Heart left ventricle (tissue), 16 donors: ENCODE data around the gene GPRC5A. TPM values are rescaled to one million over a fixed set of nuclear protein-coding genes. Genes with fewer than 3 reads are reported as not detected.

Experiments used
- ATAC-seq, 4 donors: fragments of 200-7000 bp; cut with Tn5 transposase; one replicate each; pipeline ENCODE4 v1.9.1; 2020 to 2022; ENCODE audit warnings: moderate library complexity in 4 of 4, mild to moderate bottlenecking in 3 of 4, moderate number of reproducible peaks in 1 of 4
- DNase-seq, 5 donors: peaks; one replicate each; pipeline ENCODE4 v3.0.0-alpha.2; 2020
- H3K27ac ChIP-seq, 12 donors: fragments of 200-600 bp; sonication (generic) in 4 of 12; one replicate each; pipeline versions ENCODE4 v1.5.0 to v1.8.0; 2016 to 2022; ENCODE audit warnings: mild to moderate bottlenecking in 2 of 12
- H3K27me3 ChIP-seq, 9 donors: fragments of 200-600 bp; sonication (generic) in 2 of 9; one replicate each; pipeline versions ENCODE4 v1.5.1 to v1.8.0; 2016 to 2022; ENCODE audit warnings: mild to moderate bottlenecking in 3 of 9
- H3K36me3 ChIP-seq, 9 donors: fragments of 200-600 bp; sonication (generic) in 2 of 9; one replicate each; pipeline versions ENCODE4 v1.5.0 to v1.8.0; 2018 to 2022; ENCODE audit warnings: mild to moderate bottlenecking in 2 of 9
- H3K4me1 ChIP-seq, 12 donors: fragments of 200-600 bp; sonication (generic) in 4 of 12; one replicate each; pipeline versions ENCODE4 v1.5.0 to v1.8.0; 2016 to 2022; ENCODE audit warnings: mild to moderate bottlenecking in 3 of 12
- H3K4me3 ChIP-seq, 12 donors: fragments of 200-600 bp; sonication (generic) in 4 of 12; one replicate each; pipeline versions ENCODE4 v1.5.0 to v1.8.0; 2017 to 2022; ENCODE audit warnings: mild to moderate bottlenecking in 9 of 12, moderate library complexity in 4 of 12
- H3K9me3 ChIP-seq, 12 donors: fragments of 200-600 bp; sonication (generic) in 4 of 12; one replicate each; pipeline versions ENCODE4 v1.5.0 to v1.8.0; 2016 to 2022; ENCODE audit warnings: mild to moderate bottlenecking in 1 of 12
- CTCF ChIP-seq, 12 donors: fragments of 200-600 bp; sonication (generic) in 4 of 12; IDR thresholded peaks; one replicate each; pipeline versions ENCODE4 v1.5.0 to v1.8.0; 2018 to 2022; ENCODE audit warnings: antibody characterized with exemption in 12 of 12, mild to moderate bottlenecking in 5 of 12
- POLR2A ChIP-seq, 2 donors: fragments of 450-650 bp; IDR thresholded peaks; one replicate each; pipeline ENCODE4 v1.6.1; 2017; ENCODE audit warnings: antibody characterized with exemption in 2 of 2, mild to moderate bottlenecking in 2 of 2, moderate library complexity in 2 of 2
- WGBS, 4 donors: extraction: QIAGEN DNeasy Blood & Tissue Kit in 2 of 4; methylation state at CpG; one replicate each; pipeline versions ENCODE4 v1.1.5 to v1.1.7; 2013 to 2018; 5-methylcytosine and 5-hydroxymethylcytosine counted together
- intact Hi-C, 10 donors: fragments of 100-400 bp; cut with DNase I; formaldehyde crosslinking; loops; one replicate each; pipeline versions ENCODE4 v1.11.1 to v1.14.2; 2022
- microRNA counts, 2 donors: library from miRNA; unstranded; fragments of <30 nt; microRNA quantifications; one replicate each; lab custom pipeline; 2016
- polyA plus RNA-seq, 2 donors: library from polyadenylated mRNA; stranded (reverse); fragments of 200-250 nt; gene quantifications; one replicate each; pipeline ENCODE4 v1.2.3, GENCODE V29; 2013
- total RNA-seq, 9 donors: library from RNA; depleted of rRNA in 2 of 9; stranded (reverse); fragments of >200 nt in 2 of 9; fragmentation: NEBNext Ultra II Directional in 3 of 9; extraction: Animal tissue kit (Norgen Biotek cat#: 25700) in 3 of 9; gene quantifications; one replicate each; pipeline versions ENCODE4 v1.1.0 to v1.2.4, GENCODE V29; 2016 to 2023
- donor health status: ischemic (EF 13 %, LVEDD 7.1; RV severe dilation, severe dysfunction).
- donor health status: healthy with polysubstance abuse.
- donor health status: DM: no; HTN: yes; CAD: no.
- donor health status: DM: no; HTN: no; CAD: no.
- donor health status: ischemic (EF 25% LVEDD 6.9; RV normal size, moderate dysfunction).
- donor health status: ischemic (EF 25% LVEDD 5.7; RV mildly dilated, moderate dysfunction).
- donor health status: healthy.
- donor health status: DM: yes; HTN: yes; CAD: no.
- donor health status: ischemic (EF 35%, LVEDD 5.7; RV mildly dilated, moderate dysfunction).
- donor health status: nonischemic (EF 11% LVEDD 7.7; RV severe dilation, severe dysfunction).
- donor health status: DM: yes; HTN: yes; CAD: no.
- donor health status: PGD.
- donor health status: ischemic (EF 29% LVEDD 5.4; RV normal size, mild dysfunction).
- donor health status: nonischemic (EF 23%, LVEDD 6.1; RV moderate dilation, normal function).

Gene GPRC5A
- total and polyA plus RNA-seq, 11 donors = 0.27 to 5.3 (median 1.2) TPM

- no peak for ATAC-seq
- TF ChIP-seq CTCF (IDR thresholded peaks at IDR 0.05) (no peak), POLR2A (IDR thresholded peaks at IDR 0.05) (no peak)
- no peak for DNase-seq
- Histone ChIP-seq H3K4me1 (no peaks in the 10 kb centered on the region), H3K4me3 (no peak overlapping the region), H3K9me3 (no peaks in the 10 kb centered on the region), H3K36me3 (no peaks in the 10 kb centered on the region), H3K27ac (no peak overlapping the region), H3K27me3 (no peaks in the 10 kb centered on the region)
- intact Hi-C loops = no loop called here
- 76 to 84% (median 79%) methylated on average over 5 of the region's 5 CpGs for WGBS, 4 donors
Measured at GRCh38 chr12:12960639-12961209, 69.4 kb downstream of the GPRC5A start.

- ATAC-seq (no peak), DNase-seq (no peak)
- Histone ChIP-seq H3K27ac (no peak overlapping the region), H3K4me1 (no peaks in the 10 kb centered on the region), H3K27me3 (no peaks in the 10 kb centered on the region), H3K4me3 (no peak overlapping the region), H3K9me3 (no peaks in the 10 kb centered on the region), H3K36me3 (peaks cover 0 to 16% (median 6%) of the 10 kb centered on the region in 9 donors)
- 90 to 95% (median 93%) methylated on average over 4 of the region's 4 CpGs for WGBS, 4 donors
- TF ChIP-seq CTCF (IDR thresholded peaks at IDR 0.05) (no peak), POLR2A (IDR thresholded peaks at IDR 0.05) (no peak)
- intact Hi-C loops = no loop called here
Measured at GRCh38 chr12:12964255-12964654, 72.9 kb downstream of the GPRC5A start.

- intact Hi-C loops = no loop called here
- DNase-seq = no peak
- no peaks in the 10 kb centered on the region for H3K4me1 ChIP-seq
- no peak overlapping the region for H3K27ac ChIP-seq
- no peak for ATAC-seq
- H3K9me3 ChIP-seq = no peaks in the 10 kb centered on the region
- 72 to 82% (median 73%) methylated on average over 4 of the region's 4 CpGs for WGBS, 4 donors
- H3K27me3 ChIP-seq = no peaks in the 10 kb centered on the region
- TF ChIP-seq POLR2A (IDR thresholded peaks at IDR 0.05) = no peak
- TF ChIP-seq CTCF (IDR thresholded peaks at IDR 0.05) = no peak
- H3K4me3 ChIP-seq = no peak overlapping the region
- peaks cover 0 to 25% (median 9%) of the 10 kb centered on the region in 9 donors for H3K36me3 ChIP-seq
Measured at GRCh38 chr12:12965836-12966235, 74.5 kb downstream of the GPRC5A start.

MicroRNA genes within 50 kb of the gene (microRNA counts, 767-probe panel; counts per million panel counts)
- microRNA hsa-miR-614 (lab: Ali Mortazavi, UCI) = 1,208 to 1,843 counts per million in 2 donors

Other genes with a start within 250 kb of the GPRC5A start
- gene GPR19, start 195.4 kb upstream of the GPRC5A start, total RNA-seq = under 1 TPM in 1 of 9 donors, not detected in 8; 0.61 TPM
- gene GPR19, start 195.4 kb upstream of the GPRC5A start, polyA plus RNA-seq = under 1 TPM in 1 of 2 donors, not detected in 1; 0.04 TPM
- 10 to 100 TPM; 25.8 to 44.9 (median 35.1) TPM for gene CDKN1B, start 174.2 kb upstream of the GPRC5A start, total RNA-seq
- 10 to 100 TPM; 19.0 to 27.4 TPM for gene CDKN1B, start 174.2 kb upstream of the GPRC5A start, polyA plus RNA-seq
- 10 to 100 TPM in 8 of 9 donors, 1 to 10 TPM in 1; 7.8 to 45.0 (median 15.2) TPM for gene APOLD1, start 105.9 kb upstream of the GPRC5A start, total RNA-seq
- gene APOLD1, start 105.9 kb upstream of the GPRC5A start, polyA plus RNA-seq = 10 to 100 TPM in 1 of 2 donors, 1 to 10 TPM in 1; 7.1 to 24.6 TPM
- 10 to 100 TPM; 23.9 to 38.2 (median 27.1) TPM for gene DDX47, start 78.2 kb upstream of the GPRC5A start, total RNA-seq
- 10 to 100 TPM; 13.7 to 34.0 TPM for gene DDX47, start 78.2 kb upstream of the GPRC5A start, polyA plus RNA-seq
- not detected for gene GPRC5D, start 60.6 kb downstream of the GPRC5A start, total RNA-seq
- under 1 TPM in 1 of 2 donors, not detected in 1; 0.11 TPM for gene GPRC5D, start 60.6 kb downstream of the GPRC5A start, polyA plus RNA-seq
- 10 to 100 TPM; 26.3 to 65.3 (median 52.6) TPM for gene HEBP1, start 108.7 kb downstream of the GPRC5A start, total RNA-seq
- 10 to 100 TPM; 36.6 to 88.1 TPM for gene HEBP1, start 108.7 kb downstream of the GPRC5A start, polyA plus RNA-seq
- 1 to 10 TPM; 1.5 to 3.5 (median 2.6) TPM for gene FAM234B, start 152.8 kb downstream of the GPRC5A start, total RNA-seq
- 1 to 10 TPM; 1.2 to 2.5 TPM for gene FAM234B, start 152.8 kb downstream of the GPRC5A start, polyA plus RNA-seq
- not detected for gene GSG1, start 212.1 kb downstream of the GPRC5A start, total RNA-seq
- gene GSG1, start 212.1 kb downstream of the GPRC5A start, polyA plus RNA-seq = not detected